ENCODE results near the gene PFDN1.

DNA sequence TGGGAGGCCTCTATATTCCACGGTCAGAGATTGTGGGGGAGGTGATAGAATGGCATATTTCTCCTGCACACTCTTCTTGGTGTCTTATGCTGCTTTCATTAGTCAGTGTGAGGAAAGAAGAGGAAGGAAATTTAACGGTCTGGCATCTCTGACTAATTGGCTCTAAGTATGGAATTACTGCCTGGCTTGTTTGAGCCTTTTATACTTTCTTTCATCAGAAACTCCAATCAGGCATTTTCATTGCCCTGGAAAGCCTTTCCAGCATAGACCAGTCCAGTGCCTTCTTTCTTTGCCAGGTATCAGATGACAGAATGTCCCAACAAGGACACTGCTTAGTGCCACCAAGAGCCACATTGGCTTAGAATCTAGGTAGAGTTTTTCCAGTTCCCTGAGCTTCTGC lies 97.7 kb downstream of the PFDN1 start:
- TF ChIP-seq, protein P1, sequence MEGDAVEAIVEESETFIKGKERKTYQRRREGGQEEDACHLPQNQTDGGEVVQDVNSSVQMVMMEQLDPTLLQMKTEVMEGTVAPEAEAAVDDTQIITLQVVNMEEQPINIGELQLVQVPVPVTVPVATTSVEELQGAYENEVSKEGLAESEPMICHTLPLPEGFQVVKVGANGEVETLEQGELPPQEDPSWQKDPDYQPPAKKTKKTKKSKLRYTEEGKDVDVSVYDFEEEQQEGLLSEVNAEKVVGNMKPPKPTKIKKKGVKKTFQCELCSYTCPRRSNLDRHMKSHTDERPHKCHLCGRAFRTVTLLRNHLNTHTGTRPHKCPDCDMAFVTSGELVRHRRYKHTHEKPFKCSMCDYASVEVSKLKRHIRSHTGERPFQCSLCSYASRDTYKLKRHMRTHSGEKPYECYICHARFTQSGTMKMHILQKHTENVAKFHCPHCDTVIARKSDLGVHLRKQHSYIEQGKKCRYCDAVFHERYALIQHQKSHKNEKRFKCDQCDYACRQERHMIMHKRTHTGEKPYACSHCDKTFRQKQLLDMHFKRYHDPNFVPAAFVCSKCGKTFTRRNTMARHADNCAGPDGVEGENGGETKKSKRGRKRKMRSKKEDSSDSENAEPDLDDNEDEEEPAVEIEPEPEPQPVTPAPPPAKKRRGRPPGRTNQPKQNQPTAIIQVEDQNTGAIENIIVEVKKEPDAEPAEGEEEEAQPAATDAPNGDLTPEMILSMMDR (IDR thresholded peaks at IDR 0.05) = no peak
- no peak for TF ChIP-seq POLR2A (IDR thresholded peaks at IDR 0.05)
